IMR-90 (cell line): ENCODE results near the gene VIPR2. TPM values are rescaled to one million over a fixed set of nuclear protein-coding genes. Genes with fewer than 3 reads are reported as not detected.

ENCODE experiments used
- ATAC-seq: fragments of 200-7000 bp; cut with Tn5 transposase; 2 replicates; pipeline ENCODE4 v1.9.1; 2020; ENCODE audit warnings: low read depth, mild to moderate bottlenecking, moderate library complexity
- BruUV-seq: library from RNA; stranded (reverse); fragments of 400-500 nt; replicated peaks from 2 replicates; lab custom pipeline; 2021; lab: Mats Ljungman, UMichigan
- CTCF ChIA-PET: fragments of 300-600 bp; formaldehyde crosslinking; extraction: SDS; loops from one replicate; lab custom pipeline; 2021; ENCODE audit warnings: antibody characterized with exemption; lab: Yijun Ruan, JAX
- POLR2A ChIA-PET: fragments of 300-600 bp; sonication (Branson Sonifier 250); formaldehyde crosslinking; loops from one replicate; lab custom pipeline; 2022; ENCODE audit warnings: antibody characterized with exemption; ENCODE audit not compliant: unreplicated experiment; lab: Charles Lee
- DNase-seq: peaks from one replicate; pipeline ENCODE4 v3.0.0; 2013
- H2AFZ ChIP-seq: replicated peaks from 2 replicates; pipeline ENCODE3; 2013; ENCODE audit warnings: low read length, mild to moderate bottlenecking; ENCODE audit not compliant: poor library complexity
- H2AK5ac ChIP-seq: 2 replicates; pipeline ENCODE4 v1.6.1; 2013; ENCODE audit warnings: low read depth, low read length, inconsistent platforms
- H2AK9ac ChIP-seq: replicated peaks from 2 replicates; pipeline ENCODE3; 2013; ENCODE audit warnings: mild to moderate bottlenecking, low read depth, low read length, moderate library complexity; ENCODE audit not compliant: poor library complexity
- H2BK120ac ChIP-seq: 2 replicates; pipeline ENCODE4 v1.6.1; 2013; ENCODE audit warnings: low read depth, low read length, inconsistent platforms
- H2BK15ac ChIP-seq: 3 replicates; pipeline ENCODE4 v1.6.1; 2013; ENCODE audit warnings: low read depth, low read length, inconsistent platforms
- H2BK20ac ChIP-seq: 2 replicates; pipeline ENCODE4 v1.6.1; 2013; ENCODE audit warnings: low read depth, mild to moderate bottlenecking, inconsistent platforms, low read length, moderate library complexity
- H2BK5ac ChIP-seq: 2 replicates; pipeline ENCODE4 v1.6.1; 2013; ENCODE audit warnings: mild to moderate bottlenecking, low read depth, low read length, inconsistent platforms; ENCODE audit not compliant: poor library complexity, severe bottlenecking
- H3K14ac ChIP-seq: replicated peaks from 2 replicates; pipeline ENCODE4 v1.6.1; 2013; ENCODE audit warnings: low read depth, low read length, inconsistent platforms
- H3K18ac ChIP-seq: 2 replicates; pipeline ENCODE4 v1.6.1; 2013; ENCODE audit warnings: low read depth, low read length, control low read depth
- H3K23ac ChIP-seq: 2 replicates; pipeline ENCODE4 v1.6.1; 2013; ENCODE audit warnings: low read depth, low read length, inconsistent platforms
- H3K27ac ChIP-seq: 2 replicates; pipeline ENCODE4 v1.5.1; 2013; ENCODE audit warnings: mild to moderate bottlenecking, control low read depth, low read length; ENCODE audit not compliant: insufficient read depth
- H3K27me3 ChIP-seq: 2 replicates; pipeline ENCODE4 v1.6.1; 2013; ENCODE audit warnings: low read length; ENCODE audit not compliant: control insufficient read depth, insufficient read depth
- H3K36me3 ChIP-seq: 2 replicates; pipeline ENCODE4 v1.6.1; 2013; ENCODE audit warnings: low read length, mixed read lengths; ENCODE audit not compliant: control insufficient read depth, insufficient read depth
- H3K4ac ChIP-seq: 2 replicates; pipeline ENCODE4 v1.6.1; 2013; ENCODE audit warnings: low read depth, low read length, inconsistent platforms
- H3K4me1 ChIP-seq: 2 replicates; pipeline ENCODE4 v1.6.1; 2013; ENCODE audit warnings: low read length, mixed read lengths; ENCODE audit not compliant: control insufficient read depth, insufficient read depth
- H3K4me2 ChIP-seq: 2 replicates; pipeline ENCODE4 v1.6.1; 2013; ENCODE audit warnings: low read depth, mild to moderate bottlenecking, control low read depth, low read length, moderate library complexity
- H3K4me3 ChIP-seq: 2 replicates; pipeline ENCODE4 v1.5.1; 2013; ENCODE audit warnings: low read depth, mild to moderate bottlenecking, control low read depth, low read length, moderate library complexity; ENCODE audit not compliant: insufficient read depth
- H3K56ac ChIP-seq: 2 replicates; pipeline ENCODE4 v1.6.1; 2013; ENCODE audit warnings: low read length, inconsistent platforms; ENCODE audit not compliant: insufficient read depth; ENCODE audit errors: extremely low read depth
- H3K79me1 ChIP-seq, 2 experiments: 2 replicates each; pipeline ENCODE4 v1.6.1; 2013; ENCODE audit warnings: low read length in 2 of 2, inconsistent platforms in 1 of 2, low read depth in 1 of 2
- H3K9ac ChIP-seq: 2 replicates; pipeline ENCODE4 v1.6.1; 2013; ENCODE audit warnings: low read depth, low read length, control low read depth
- H3K9me1 ChIP-seq: 2 replicates; pipeline ENCODE4 v1.6.1; 2013; ENCODE audit warnings: low read length, inconsistent platforms; ENCODE audit not compliant: insufficient read depth
- H3K9me3 ChIP-seq: 2 replicates; pipeline ENCODE4 v1.6.1; 2013; ENCODE audit warnings: low read length; ENCODE audit not compliant: control insufficient read depth, insufficient read depth
- H4K20me1 ChIP-seq: 2 replicates; pipeline ENCODE4 v1.6.1; 2013; ENCODE audit warnings: low read length, inconsistent platforms; ENCODE audit not compliant: insufficient read depth
- H4K5ac ChIP-seq: 2 replicates; pipeline ENCODE4 v1.6.1; 2013; ENCODE audit warnings: mild to moderate bottlenecking, low read depth, low read length, control low read depth
- H4K8ac ChIP-seq, 2 experiments: 2 replicates each; pipeline ENCODE4 v1.6.1; 2013; ENCODE audit warnings: low read depth in 2 of 2, low read length in 2 of 2, control low read depth in 1 of 2, inconsistent platforms in 1 of 2
- H4K91ac ChIP-seq: 2 replicates; pipeline ENCODE4 v1.6.1; 2013; ENCODE audit warnings: low read depth, low read length, inconsistent platforms; ENCODE audit not compliant: insufficient read depth
- MAZ ChIP-seq: IDR thresholded peaks from 2 replicates; pipeline ENCODE4 v1.6.1; 2012; ENCODE audit warnings: low read depth, mild to moderate bottlenecking, low read length, improper control_type of control experiment, moderate library complexity, borderline replicate concordance
- POLR2A ChIP-seq: IDR thresholded peaks from 2 replicates; pipeline ENCODE4 v1.6.1; 2012; ENCODE audit warnings: mild to moderate bottlenecking, low read depth, low read length
- WGBS, 2 experiments: methylation state at CpG; one replicate each; pipeline versions ENCODE4 v1.1.5 to v1.1.7; 2013; ENCODE audit warnings: missing lambda C conversion rate in 2 of 2; ENCODE audit not compliant: insufficient read length in 1 of 2; ENCODE audit errors: extremely low coverage in 2 of 2; 5-methylcytosine and 5-hydroxymethylcytosine counted together
- dilution Hi-C: fragments of 300-500 bp; cut with HindIII; formaldehyde crosslinking; loops from one replicate; pipeline ENCODE4 v1.14.3; 2018; ENCODE audit warnings: low sequenced_read_pairs; ENCODE audit not compliant: unreplicated experiment
- in situ Hi-C: fragments of 300-500 bp; cut with MboI; formaldehyde crosslinking; loops from 3 replicates; pipeline ENCODE4 v1.14.3; 2019; ENCODE audit warnings: low sequenced_read_pairs, inconsistent platforms, mixed read lengths
- intact Hi-C: fragments of 100-400 bp; cut with micrococcal nuclease; formaldehyde crosslinking; loops from 2 replicates; pipeline ENCODE4 v1.10.0; 2022
- polyA plus RNA-seq, 3 experiments: library from polyadenylated mRNA; depleted of rRNA; stranded (reverse); fragments of >200 nt; gene quantifications; 2 replicates each; pipeline ENCODE4 v1.2.3, GENCODE V29; 2012; ENCODE audit warnings: low replicate concordance in 1 of 3
- total RNA-seq: library from RNA; depleted of rRNA; stranded (reverse); fragments of >200 nt; gene quantifications from 2 replicates; pipeline ENCODE4 v1.2.3, GENCODE V29; 2012
- TF ChIP-seq, protein P1 (sequence below): fragments of 150-350 bp; IDR thresholded peaks from 2 replicates; pipeline ENCODE4 v1.6.1; 2016; ENCODE audit warnings: low read depth, mild to moderate bottlenecking, low read length, moderate library complexity, borderline replicate concordance

Gene VIPR2
- total and polyA plus RNA-seq, 2 of the 4 experiments (the other 2 are of a cell fraction): not detected

DNA sequence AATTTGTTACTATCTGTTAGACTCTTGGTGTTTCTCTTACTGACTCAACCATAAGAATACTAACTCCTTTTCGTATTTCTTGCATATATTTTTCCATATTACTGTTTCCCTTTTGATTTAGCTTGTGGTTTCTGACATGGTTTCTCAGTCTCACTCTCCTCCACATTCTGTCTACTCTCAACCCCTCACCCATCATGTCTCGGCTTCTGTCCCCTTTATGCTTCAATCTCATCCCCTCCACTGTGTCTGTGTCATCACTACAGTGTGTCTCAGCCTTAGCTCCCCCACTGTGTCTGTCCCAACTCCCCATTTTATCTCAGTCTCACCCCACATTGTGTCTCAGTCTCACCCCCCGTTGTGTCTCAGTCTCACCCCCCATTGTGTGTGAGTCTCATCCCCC, 126.9 kb downstream of the VIPR2 start:
- BruUV-seq: no TSS peak
- H3K9ac ChIP-seq: no peak overlapping the region
- WGBS, 2 experiments: no CpG with 5 or more reads among the region's 3 CpGs
- no peak overlapping the region for H3K14ac ChIP-seq
- no peak overlapping the region for H2BK20ac ChIP-seq
- no peak overlapping the region for H2AK5ac ChIP-seq
- dilution Hi-C loops (no loop called here), intact Hi-C loops (no loop called here), in situ Hi-C loops (no loop called here)
- no peaks in the 10 kb centered on the region for H4K20me1 ChIP-seq
- no peak overlapping the region for H2AK9ac ChIP-seq
- no peak overlapping the region for H4K8ac ChIP-seq
- ChIA-PET CTCF (no interaction called here), POLR2A (no interaction called here)
- DNase-seq (no peak), ATAC-seq (no peak)
- H3K27me3 ChIP-seq: no peaks in the 10 kb centered on the region
- H3K79me1 ChIP-seq: no peaks in the 10 kb centered on the region
- H2AFZ ChIP-seq: no peak overlapping the region
- H3K4me3 ChIP-seq: no peak overlapping the region
- H3K56ac ChIP-seq: no peak overlapping the region
- H3K9me1 ChIP-seq: no peaks in the 10 kb centered on the region
- no peak overlapping the region; the same call in 1 of the 2 replicates for H4K91ac ChIP-seq
- H2BK15ac ChIP-seq: no peak overlapping the region
- no peak overlapping the region for H2BK5ac ChIP-seq
- H3K18ac ChIP-seq: no peak overlapping the region; the same call in 1 of the 2 replicates
- no peak overlapping the region for H2BK120ac ChIP-seq
- H3K4me1 ChIP-seq: peaks cover 4% of the 10 kb centered on the region; the same call in 1 of the 2 replicates
- no peak overlapping the region for H3K27ac ChIP-seq
- H3K23ac ChIP-seq: no peak overlapping the region
- no peak overlapping the region; the same call in 1 of the 2 replicates for H4K5ac ChIP-seq
- no peaks in the 10 kb centered on the region for H3K36me3 ChIP-seq
- TF ChIP-seq MAZ (no peak), POLR2A (no peak)
- TF ChIP-seq, protein P1, sequence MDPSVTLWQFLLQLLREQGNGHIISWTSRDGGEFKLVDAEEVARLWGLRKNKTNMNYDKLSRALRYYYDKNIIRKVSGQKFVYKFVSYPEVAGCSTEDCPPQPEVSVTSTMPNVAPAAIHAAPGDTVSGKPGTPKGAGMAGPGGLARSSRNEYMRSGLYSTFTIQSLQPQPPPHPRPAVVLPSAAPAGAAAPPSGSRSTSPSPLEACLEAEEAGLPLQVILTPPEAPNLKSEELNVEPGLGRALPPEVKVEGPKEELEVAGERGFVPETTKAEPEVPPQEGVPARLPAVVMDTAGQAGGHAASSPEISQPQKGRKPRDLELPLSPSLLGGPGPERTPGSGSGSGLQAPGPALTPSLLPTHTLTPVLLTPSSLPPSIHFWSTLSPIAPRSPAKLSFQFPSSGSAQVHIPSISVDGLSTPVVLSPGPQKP: no peak
- H3K4ac ChIP-seq: no peak overlapping the region
- H3K4me2 ChIP-seq: no peak overlapping the region
- H3K9me3 ChIP-seq: peaks cover 3% of the 10 kb centered on the region; the same call in 1 of the 2 replicates
